Stimulated activated effector memory CD8-positive, alpha-beta T cell treated with anti-CD3 and anti-CD28 coated beads, Interleukin-12 subunit alpha, Interleukin-12 subunit beta, amount 100 ng/mL, for 72 hours (primary cell): ENCODE results near the gene POU2F2.

Experiments
- ATAC-seq: fragments of 150-1000 bp; cut with Tn5 transposase; 2 replicates; pipeline ENCODE4 v1.10.0; 2021
- DNase-seq, 2 donors: peaks; one replicate each; pipeline ENCODE4 v3.0.0; 2021 to 2022; ENCODE audit warnings: low spot score in 2 of 2
- H3K27ac Mint-ChIP-seq: one replicate; pipeline ENCODE4 v1.8.0; 2022; ENCODE audit warnings: mild to moderate bottlenecking, mixed read lengths
- H3K36me3 Mint-ChIP-seq: one replicate; pipeline ENCODE4 v1.8.0; 2022; ENCODE audit warnings: mild to moderate bottlenecking, mixed read lengths
- H3K4me1 Mint-ChIP-seq: one replicate; pipeline ENCODE4 v1.8.0; 2022; ENCODE audit warnings: mixed read lengths
- H3K4me3 Mint-ChIP-seq: one replicate; pipeline ENCODE4 v1.8.0; 2022; ENCODE audit warnings: mild to moderate bottlenecking, mixed read lengths
- H3K9me3 Mint-ChIP-seq: one replicate; pipeline ENCODE4 v1.8.0; 2022; ENCODE audit warnings: mixed read lengths

POU2F2 gene

GRCh38 chr19:42148266-42148665, 16.0 kb upstream of the POU2F2 start:
- H3K27ac Mint-ChIP-seq: no peak overlapping the region
- H3K4me1 Mint-ChIP-seq: peaks cover 18% of the 10 kb centered on the region
- no peak overlapping the region for H3K4me3 Mint-ChIP-seq
- DNase-seq: no peak
- no peaks in the 10 kb centered on the region for H3K9me3 Mint-ChIP-seq
- ATAC-seq: no peak
- H3K36me3 Mint-ChIP-seq: no peaks in the 10 kb centered on the region

DNA sequence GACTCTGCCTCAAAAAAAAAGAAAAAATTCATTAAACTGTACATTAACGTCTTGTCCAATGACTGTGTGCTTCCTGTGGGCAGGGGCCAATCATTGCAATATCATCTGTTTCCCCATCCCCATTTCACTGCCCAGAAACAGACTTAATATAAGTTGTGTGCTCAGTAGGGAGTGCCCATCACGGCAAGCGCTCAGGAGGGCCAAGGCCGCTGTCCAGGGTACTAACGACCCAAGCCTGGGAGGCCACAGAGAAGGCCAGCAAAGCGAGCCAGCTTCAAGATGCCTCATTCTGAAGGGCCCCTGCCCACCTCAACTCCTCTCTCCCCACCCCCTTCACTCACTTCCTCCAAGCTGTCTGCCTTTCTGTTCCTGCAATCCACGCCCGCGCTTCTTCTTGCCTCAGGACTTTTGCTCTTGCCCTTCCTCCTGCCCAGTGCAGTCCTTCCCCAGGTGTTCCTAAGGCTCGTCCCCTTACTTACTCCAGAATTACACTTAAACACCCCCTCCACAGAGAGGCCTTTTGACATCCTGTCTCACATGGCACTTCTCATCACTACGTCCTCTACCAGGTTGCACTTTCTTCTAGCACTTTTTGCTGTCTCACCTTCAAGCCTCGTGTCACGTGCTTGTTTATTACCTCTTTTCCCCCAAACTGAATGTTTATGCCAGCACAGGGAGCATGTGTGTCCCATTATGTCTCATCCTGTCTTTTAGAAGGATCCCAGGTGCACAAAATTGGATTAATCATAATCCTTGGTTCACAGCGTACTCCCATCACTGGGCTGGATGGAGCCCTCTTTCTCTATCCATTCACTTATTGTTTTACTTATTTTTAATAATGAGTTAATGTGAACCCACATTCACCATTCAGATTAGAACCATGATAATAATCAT, 11.3 kb upstream of the POU2F2 start:
- ATAC-seq: no peak
- peaks cover 4% of the 10 kb centered on the region for H3K36me3 Mint-ChIP-seq
- no peak overlapping the region for H3K27ac Mint-ChIP-seq
- DNase-seq: no peak
- peaks cover 6% of the 10 kb centered on the region for H3K4me1 Mint-ChIP-seq
- H3K4me3 Mint-ChIP-seq: no peak overlapping the region
- H3K9me3 Mint-ChIP-seq: no peaks in the 10 kb centered on the region

GRCh38 chr19:42140125-42140754, 8.0 kb upstream of the POU2F2 start:
- Mint-ChIP-seq H3K36me3 (peaks cover 5% of the 10 kb centered on the region), H3K9me3 (no peaks in the 10 kb centered on the region), H3K4me1 (peaks cover 13% of the 10 kb centered on the region), H3K27ac (no peak overlapping the region), H3K4me3 (no peak overlapping the region)
- DNase-seq: no peak
- peak; percentile 60 for ATAC-seq

DNA sequence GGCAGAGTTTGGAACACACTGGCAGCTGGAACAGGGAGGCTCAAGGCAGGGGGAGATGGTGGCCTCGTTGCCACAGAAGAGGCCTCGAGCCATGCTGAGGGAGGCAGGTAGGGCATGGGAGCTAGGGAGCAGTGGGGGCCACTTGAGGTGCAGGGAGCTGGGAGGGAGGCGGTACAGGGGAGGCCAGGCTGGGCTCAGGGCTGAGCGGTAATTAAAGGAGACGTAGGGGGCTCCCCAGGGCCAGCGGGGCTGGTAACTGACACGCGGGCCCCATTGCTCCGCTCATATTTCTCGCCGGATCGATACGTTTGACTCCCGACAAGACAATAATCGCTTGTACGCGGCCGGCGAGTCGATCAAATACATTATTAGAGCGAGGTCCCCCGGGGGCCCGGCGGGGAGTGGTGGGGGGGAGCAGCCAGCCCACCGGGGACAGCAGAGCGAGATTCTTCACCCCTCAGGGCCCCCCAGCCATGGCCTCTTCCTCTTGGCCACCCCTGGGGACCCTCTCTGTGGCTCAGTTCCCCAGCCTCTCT, 2.4 kb upstream of the POU2F2 start:
- Mint-ChIP-seq H3K4me3 (no peak overlapping the region), H3K36me3 (peaks cover 5% of the 10 kb centered on the region), H3K27ac (no peak overlapping the region), H3K4me1 (peaks cover 53% of the 10 kb centered on the region), H3K9me3 (no peaks in the 10 kb centered on the region)
- ATAC-seq (no peak), DNase-seq (no peak)

DNA sequence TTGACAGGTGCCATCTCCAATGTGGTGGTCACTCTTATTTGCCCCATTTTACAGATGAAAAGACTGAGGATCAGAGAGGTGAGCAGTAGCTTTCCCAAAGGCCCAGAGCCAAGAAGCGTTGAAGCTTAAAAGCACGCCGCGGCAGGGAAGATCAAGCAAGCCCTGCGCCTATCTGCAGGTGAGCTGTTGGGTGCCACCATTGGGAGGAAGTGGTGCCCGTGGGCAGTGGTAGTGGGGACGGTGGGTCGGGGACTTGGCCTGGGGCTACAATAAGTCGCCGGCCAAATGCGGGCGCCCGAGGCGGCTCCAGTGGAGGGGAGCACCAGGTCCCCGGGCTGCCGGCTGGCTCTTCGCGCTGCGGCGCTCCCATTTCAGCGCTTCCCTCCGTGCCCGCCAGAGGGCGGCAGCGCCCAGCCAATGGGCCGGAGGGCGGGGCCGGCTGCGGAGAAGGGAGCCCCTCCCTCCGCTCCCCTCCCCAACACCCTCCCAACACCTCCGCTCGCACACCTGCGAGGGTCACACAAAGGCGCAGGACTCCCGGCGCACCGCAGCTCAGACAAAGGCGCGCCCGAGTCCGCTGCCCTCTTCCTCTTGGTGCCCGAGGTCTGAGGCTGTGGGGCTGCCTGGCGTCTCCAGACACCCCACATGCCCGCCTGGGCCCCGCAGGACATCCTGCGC, 744 bp upstream of the POU2F2 start:
- DNase-seq (peak; percentile 94), ATAC-seq (peak; percentile 72)
- Mint-ChIP-seq H3K4me1 (peaks cover 66% of the 10 kb centered on the region), H3K36me3 (no peaks in the 10 kb centered on the region), H3K4me3 (peak overlapping the region; percentile 78), H3K27ac (peak overlapping the region; percentile 87), H3K9me3 (no peaks in the 10 kb centered on the region)

GRCh38 chr19:42131149-42132029, 857 bp downstream of the POU2F2 start:
- Mint-ChIP-seq H3K36me3 (peaks cover 4% of the 10 kb centered on the region), H3K4me1 (peaks cover 76% of the 10 kb centered on the region), H3K27ac (peak overlapping the region; percentile 87), H3K9me3 (no peaks in the 10 kb centered on the region), H3K4me3 (peak overlapping the region; percentile 78)
- DNase-seq: no peak
- ATAC-seq: peak; percentile 40

- Mint-ChIP-seq H3K27ac (peak overlapping the region; percentile 87), H3K9me3 (no peaks in the 10 kb centered on the region), H3K36me3 (peaks cover 5% of the 10 kb centered on the region), H3K4me1 (peaks cover 78% of the 10 kb centered on the region), H3K4me3 (peak overlapping the region; percentile 78)
- ATAC-seq (no peak), DNase-seq (no peak)
Observed at GRCh38 chr19:42130254-42130573, 2.0 kb downstream of the POU2F2 start.

- Mint-ChIP-seq H3K9me3 (no peaks in the 10 kb centered on the region), H3K4me3 (peak overlapping the region; percentile 78), H3K27ac (peak overlapping the region; percentile 87), H3K36me3 (peaks cover 8% of the 10 kb centered on the region), H3K4me1 (peaks cover 78% of the 10 kb centered on the region)
- DNase-seq (no peak), ATAC-seq (no peak)
Observed at GRCh38 chr19:42129399-42130253, 2.6 kb downstream of the POU2F2 start.

- H3K36me3 Mint-ChIP-seq: peaks cover 31% of the 10 kb centered on the region
- DNase-seq: no peak
- no peak overlapping the region for H3K27ac Mint-ChIP-seq
- no peak overlapping the region for H3K4me3 Mint-ChIP-seq
- no peak for ATAC-seq
- no peaks in the 10 kb centered on the region for H3K9me3 Mint-ChIP-seq
- peaks cover 74% of the 10 kb centered on the region for H3K4me1 Mint-ChIP-seq
Observed at GRCh38 chr19:42126574-42126973, 5.7 kb downstream of the POU2F2 start.

GRCh38 chr19:42125536-42125935, 6.7 kb downstream of the POU2F2 start:
- no peaks in the 10 kb centered on the region for H3K9me3 Mint-ChIP-seq
- no peak for ATAC-seq
- H3K4me3 Mint-ChIP-seq: no peak overlapping the region
- peaks cover 42% of the 10 kb centered on the region for H3K36me3 Mint-ChIP-seq
- H3K27ac Mint-ChIP-seq: no peak overlapping the region
- H3K4me1 Mint-ChIP-seq: peaks cover 74% of the 10 kb centered on the region
- DNase-seq: no peak

DNA sequence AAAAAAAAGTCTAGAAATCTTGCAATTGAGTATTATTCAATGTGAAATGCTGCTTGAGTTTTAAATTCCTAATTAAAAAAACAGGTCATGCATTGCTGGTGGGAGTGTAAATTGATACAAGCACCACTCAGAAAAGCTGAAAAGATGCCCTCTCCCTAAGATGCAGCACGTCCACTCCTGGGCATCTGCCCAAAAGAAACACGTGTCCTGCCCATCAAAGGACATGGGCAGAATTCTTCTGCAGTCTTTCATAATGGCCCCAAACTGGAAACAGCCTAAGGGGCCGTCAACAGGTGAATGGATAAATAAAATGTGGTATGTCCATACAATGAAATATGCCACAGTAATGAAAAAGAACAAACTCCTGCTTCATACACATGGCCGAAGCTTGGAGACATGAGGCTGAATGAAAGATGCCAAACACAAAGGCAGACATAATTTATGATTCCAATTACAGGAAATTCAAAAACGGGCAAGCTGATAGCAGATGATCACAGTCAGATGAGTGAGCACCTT, 7.8 kb downstream of the POU2F2 start:
- Mint-ChIP-seq H3K4me3 (no peak overlapping the region), H3K36me3 (peaks cover 52% of the 10 kb centered on the region), H3K27ac (peak overlapping the region; percentile 96), H3K9me3 (no peaks in the 10 kb centered on the region), H3K4me1 (peaks cover 65% of the 10 kb centered on the region)
- no peak for ATAC-seq
- DNase-seq: no peak

GRCh38 chr19:42123765-42124164, 8.5 kb downstream of the POU2F2 start:
- Mint-ChIP-seq H3K36me3 (peaks cover 59% of the 10 kb centered on the region), H3K4me3 (peak overlapping the region; percentile 80), H3K9me3 (no peaks in the 10 kb centered on the region), H3K27ac (peak overlapping the region; percentile 96), H3K4me1 (peaks cover 62% of the 10 kb centered on the region)
- ATAC-seq: no peak
- DNase-seq: no peak

DNA sequence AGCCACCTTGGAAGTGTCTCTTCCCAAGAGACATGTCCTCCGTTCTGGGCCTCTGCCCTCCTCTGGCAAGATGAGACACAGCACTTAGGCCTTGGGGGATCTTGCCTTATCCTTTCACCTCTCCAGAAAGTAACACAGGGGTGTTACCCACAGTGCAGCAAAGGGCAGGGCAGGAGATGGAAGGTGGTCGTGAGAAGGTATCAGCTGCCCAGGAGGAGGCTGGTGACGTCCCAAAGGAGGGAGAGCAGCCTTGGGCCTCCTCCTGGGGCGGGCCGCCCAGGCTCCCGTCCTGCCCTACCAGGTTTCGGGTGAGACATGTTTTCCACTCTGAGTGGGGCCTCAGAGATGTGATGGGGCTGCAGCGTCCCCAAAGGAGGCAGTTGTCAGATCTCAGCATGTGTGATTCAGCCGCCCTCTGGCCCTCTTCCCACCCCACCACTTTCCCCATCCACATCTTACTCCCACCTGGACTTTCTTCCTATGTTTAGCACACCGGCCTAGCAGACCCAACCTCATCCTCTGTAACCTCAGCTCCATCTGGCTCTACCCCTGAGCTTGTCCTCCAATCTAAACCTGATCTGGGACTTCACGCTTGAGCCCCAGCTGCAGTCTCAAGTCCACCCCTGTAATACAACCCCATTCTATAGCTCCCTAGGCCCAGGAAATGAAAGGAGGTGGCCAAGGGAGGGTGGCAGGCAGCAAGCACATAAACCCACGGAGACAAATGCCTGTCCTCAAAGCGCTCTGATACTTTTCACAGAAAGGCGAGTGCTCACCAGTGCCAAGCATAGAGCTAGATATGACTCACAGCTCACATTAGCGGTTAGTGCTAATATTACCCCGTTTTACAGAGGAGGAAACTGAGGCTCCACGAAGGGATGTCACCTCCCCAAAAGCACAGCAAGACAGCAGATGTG, 9.3 kb downstream of the POU2F2 start:
- peak; percentile 53 to 80 for DNase-seq

More for the DNA sequence above, 9.3 kb downstream of the POU2F2 start:
- Mint-ChIP-seq H3K4me3 (peak overlapping the region; percentile 80), H3K36me3 (peaks cover 65% of the 10 kb centered on the region), H3K27ac (peak overlapping the region; percentile 96), H3K9me3 (no peaks in the 10 kb centered on the region), H3K4me1 (peaks cover 61% of the 10 kb centered on the region)
- peak; percentile 89 for ATAC-seq
